HepG2 (cell line): ENCODE measurements around the gene C5orf34. TPM values are rescaled to one million over a fixed set of nuclear protein-coding genes. Genes with fewer than 3 reads are reported as not detected.

Experiments used
- ATAC-seq: fragments of 200-7000 bp; cut with Tn5 transposase; 3 replicates; pipeline ENCODE4 v1.9.1; 2020; ENCODE audit warnings: mild to moderate bottlenecking, moderate library complexity
- BruUV-seq: library from RNA; stranded (reverse); fragments of 400-500 nt; replicated peaks from 2 replicates; lab custom pipeline; 2021; lab: Mats Ljungman, UMichigan
- CTCF ChIA-PET: fragments of 300-600 bp; formaldehyde crosslinking; extraction: SDS; loops from one replicate; lab custom pipeline; 2021; ENCODE audit warnings: low total read pairs, inconsistent platforms, low intra/inter-chr PET ratio; lab: Yijun Ruan, JAX
- POLR2A ChIA-PET: fragments of 350-600 bp; sonication (Branson Sonifier 250); formaldehyde crosslinking; loops from one replicate; lab custom pipeline; 2020; ENCODE audit warnings: antibody characterized with exemption, inconsistent platforms; lab: Yijun Ruan, JAX
- DNase-seq: peaks from one replicate; pipeline ENCODE4 v3.0.0-alpha.2; 2015; ENCODE audit warnings: low spot score
- FAIRE-seq: peaks from 3 replicates; lab custom pipeline; 2011; peaks lifted over from hg19 to GRCh38; lab: Jason Lieb, UNC
- H2AFZ ChIP-seq: one replicate; pipeline ENCODE4 v1.6.1; 2011; ENCODE audit warnings: low read length, inconsistent platforms
- H3K27ac ChIP-seq: fragments of 300-600 bp; 3 replicates; pipeline ENCODE4 v1.8.0; 2011; ENCODE audit warnings: mixed run types, mild to moderate bottlenecking, mixed read lengths, low read length, inconsistent platforms; ENCODE audit not compliant: insufficient read depth; ENCODE audit errors: extremely low read length
- H3K27me3 ChIP-seq, 2 experiments: fragments of 200-600 bp in 1 of 2; 2 replicates in 1 of 2; 3 replicates in 1 of 2; pipeline versions ENCODE4 v1.6.0 to v1.8.0; 2011; ENCODE audit warnings: low read length in 2 of 2, mild to moderate bottlenecking in 2 of 2, moderate library complexity in 2 of 2, inconsistent platforms in 1 of 2; ENCODE audit not compliant: insufficient read depth in 2 of 2, control insufficient read depth in 1 of 2
- H3K36me3 ChIP-seq, 2 experiments: fragments of 200-600 bp in 1 of 2; replicated peaks in 1 of 2; 2 replicates in 1 of 2; 3 replicates in 1 of 2; pipeline versions ENCODE4 v1.5.1 to v1.8.0; 2011; ENCODE audit warnings: low read length in 2 of 2, inconsistent platforms in 1 of 2; ENCODE audit not compliant: insufficient read depth in 2 of 2, control insufficient read depth in 1 of 2
- H3K4me1 ChIP-seq: 2 replicates; pipeline ENCODE4 v1.5.1; 2012; ENCODE audit warnings: low read length, inconsistent platforms; ENCODE audit not compliant: insufficient read depth
- H3K4me2 ChIP-seq: 2 replicates; pipeline ENCODE4 v1.6.0; 2011; ENCODE audit warnings: low read depth, low read length, inconsistent platforms
- H3K4me3 ChIP-seq, 3 experiments: fragments of 200-600 bp in 1 of 3; sonication (generic), shearing (Covaris generic) in 1 of 3; replicated peaks in 1 of 3; 2 replicates each; pipeline ENCODE4 v1.5.1; 2011 to 2016; ENCODE audit warnings: low read length in 3 of 3, inconsistent platforms in 2 of 3, low read depth in 2 of 3, mild to moderate bottlenecking in 2 of 3, control low read depth in 1 of 3, mixed read lengths in 1 of 3; ENCODE audit not compliant: insufficient read depth in 1 of 3
- H3K79me2 ChIP-seq: one replicate; pipeline ENCODE4 v1.6.1; 2011; ENCODE audit warnings: low read length, inconsistent platforms; ENCODE audit not compliant: insufficient read depth
- H3K9ac ChIP-seq: 2 replicates; pipeline ENCODE4 v1.6.0; 2011; ENCODE audit warnings: mild to moderate bottlenecking, low read depth, low read length, inconsistent platforms; ENCODE audit not compliant: insufficient read depth
- H3K9me3 ChIP-seq: 2 replicates; pipeline ENCODE4 v1.5.1; 2012; ENCODE audit warnings: mild to moderate bottlenecking, low read length
- H4K20me1 ChIP-seq: 2 replicates; pipeline ENCODE4 v1.6.0; 2011; ENCODE audit warnings: inconsistent platforms, mild to moderate bottlenecking, low read length, moderate library complexity; ENCODE audit not compliant: insufficient read depth
- FLYWCH1 ChIP-seq: sonication (generic); formaldehyde crosslinking; IDR thresholded peaks from 2 replicates; pipeline ENCODE4 v1.8.1; 2023; ENCODE audit warnings: mild to moderate bottlenecking, missing genetic modification reagents
- KDM2A ChIP-seq: sonication (generic); formaldehyde crosslinking; IDR thresholded peaks from 2 replicates; pipeline ENCODE4 v1.4.0; 2020; ENCODE audit warnings: low read depth, missing genetic modification reagents, borderline replicate concordance
- REXO4 ChIP-seq: sonication (generic); formaldehyde crosslinking; IDR thresholded peaks from 2 replicates; pipeline ENCODE4 v1.8.0; 2022; ENCODE audit warnings: missing genetic modification reagents, mild to moderate bottlenecking, borderline replicate concordance
- SRF ChIP-seq: IDR thresholded peaks from 2 replicates; pipeline ENCODE4 v1.6.1; 2011; ENCODE audit warnings: mild to moderate bottlenecking, low read depth, low read length, moderate library complexity
- ZFP90 ChIP-seq: sonication (generic); formaldehyde crosslinking; IDR thresholded peaks from 2 replicates; pipeline ENCODE4 v1.8.0; 2022; ENCODE audit warnings: missing genetic modification reagents, mild to moderate bottlenecking, inconsistent platforms, borderline replicate concordance
- ZNF317 ChIP-seq: sonication (generic); formaldehyde crosslinking; IDR thresholded peaks from 2 replicates; pipeline ENCODE4 v1.5.0; 2020; ENCODE audit warnings: mild to moderate bottlenecking, missing genetic modification reagents
- ZNF343 ChIP-seq: sonication (generic); formaldehyde crosslinking; IDR thresholded peaks from 2 replicates; pipeline ENCODE4 v1.4.0; 2020; ENCODE audit warnings: mild to moderate bottlenecking, missing genetic modification reagents
- WGBS: methylation state at CpG from one replicate; pipeline ENCODE4 v1.1.6; 2017; ENCODE audit warnings: low lambda C conversion rate; 5-methylcytosine and 5-hydroxymethylcytosine counted together
- in situ Hi-C: cut with HindIII; loops from 2 replicates; pipeline ENCODE4 v1.10.0; 2017; ENCODE audit warnings: low pct_unique_long_range_greater_than_20kb; ENCODE audit not compliant: extremely low pct_ligation_motif_present
- intact Hi-C: fragments of 100-400 bp; cut with micrococcal nuclease; formaldehyde crosslinking; loops from one replicate; pipeline ENCODE4 v1.10.0; 2022; ENCODE audit not compliant: unreplicated experiment
- polyA plus RNA-seq, 8 experiments: library from polyadenylated mRNA; depleted of rRNA in 3 of 8; stranded (reverse) in 7 of 8; unstranded in 1 of 8; fragments of >200 nt; fragmentation: Illumina TruSeq in 4 of 8; extraction: Trizol in 4 of 8; gene quantifications; 2 replicates each; pipeline versions ENCODE4 v1.2.1 to v1.2.3, GENCODE V29; 2011 to 2016; ENCODE audit warnings: low read depth in 4 of 8, missing spikeins in 1 of 8, mixed read lengths in 1 of 8; ENCODE audit not compliant: insufficient read depth in 1 of 8
- total RNA-seq, 5 experiments: library from RNA; depleted of rRNA; stranded (reverse); fragments of >200 nt; fragmentation: Illumina TruSeq; extraction: Trizol; gene quantifications; 2 replicates each; pipeline ENCODE4 v1.2.3, GENCODE V29; 2016; ENCODE audit warnings: low read depth in 1 of 5
- TF ChIP-seq, protein P1 (sequence below): sonication (generic); formaldehyde crosslinking; IDR thresholded peaks from 2 replicates; pipeline ENCODE4 v1.5.0; 2020; ENCODE audit warnings: missing genetic modification reagents
- TF ChIP-seq, protein P2 (sequence below): sonication (generic); formaldehyde crosslinking; IDR thresholded peaks from 2 replicates; pipeline ENCODE4 v1.4.0; 2020; ENCODE audit warnings: missing genetic modification reagents
- TF ChIP-seq, protein P3 (sequence below), 2 experiments: sonication (generic) in 1 of 2; formaldehyde crosslinking in 1 of 2; IDR thresholded peaks; 2 replicates each; pipeline versions ENCODE4 v1.4.0 to v1.6.1; 2016 to 2020; ENCODE audit warnings: borderline replicate concordance in 1 of 2, low read depth in 1 of 2, mild to moderate bottlenecking in 1 of 2, missing genetic modification reagents in 1 of 2

C5orf34 gene
- total and polyA plus RNA-seq, 2 of the 13 experiments (the other 11 are each of a cell fraction or from before 2014, with no cell fraction given) = 3.2 to 6.4 TPM

- 0 out of 2 replicates have a peak, but pooled peaks have one; percentile 20 for TF ChIP-seq FLYWCH1 (CRISPR knock-in tag)
- TF ChIP-seq, protein P1, sequence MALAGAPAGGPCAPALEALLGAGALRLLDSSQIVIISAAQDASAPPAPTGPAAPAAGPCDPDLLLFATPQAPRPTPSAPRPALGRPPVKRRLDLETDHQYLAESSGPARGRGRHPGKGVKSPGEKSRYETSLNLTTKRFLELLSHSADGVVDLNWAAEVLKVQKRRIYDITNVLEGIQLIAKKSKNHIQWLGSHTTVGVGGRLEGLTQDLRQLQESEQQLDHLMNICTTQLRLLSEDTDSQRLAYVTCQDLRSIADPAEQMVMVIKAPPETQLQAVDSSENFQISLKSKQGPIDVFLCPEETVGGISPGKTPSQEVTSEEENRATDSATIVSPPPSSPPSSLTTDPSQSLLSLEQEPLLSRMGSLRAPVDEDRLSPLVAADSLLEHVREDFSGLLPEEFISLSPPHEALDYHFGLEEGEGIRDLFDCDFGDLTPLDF (CRISPR knock-in tag) = 0 out of 2 replicates have a peak, but pooled peaks have one; percentile 16
- TF ChIP-seq KDM2A (CRISPR knock-in tag) = peak; percentile 54
- TF ChIP-seq, all 625 proteins: peak for 20; not testable (repeated sequence) for 605
Measured at GRCh38 chr5:43556607-43556856, 41.6 kb upstream of the C5orf34 start (continued).

- no TSS peak for BruUV-seq
- FAIRE-seq = no peak
- Histone ChIP-seq H3K4me1 (peaks cover 49% of the 10 kb centered on the region), H3K27ac (peak overlapping the region; percentile 95), H3K79me2 (peaks cover 53% of the 10 kb centered on the region), H3K9ac (peak overlapping the region; percentile 93), H3K4me2 (peak overlapping the region; percentile 77), H3K36me3 (peaks cover 6 to 36% of the 10 kb centered on the region in 2 experiments; a peak in 4 of 5 replicates), H3K27me3 (no peaks in the 10 kb centered on the region; a peak in 1 of 5 replicates), H3K4me3 (peak overlapping the region; percentile 77 to 90 (median 84)), H3K9me3 (no peaks in the 10 kb centered on the region), H4K20me1 (peaks cover 11% of the 10 kb centered on the region), H2AFZ (peak overlapping the region; percentile 74)
- WGBS = under 1% methylated on average over 16 of the region's 44 CpGs
- intact Hi-C loops (loop anchor here (1.0 to 5.0 kb wide), 3 partner anchors 46 to 154 kb away; partner anchors contain the start of gene TMEM267), in situ Hi-C loops (no loop called here)
- CTCF ChIA-PET = no interaction called here
- peak; percentile 32 for ATAC-seq
- peak; percentile 29 for DNase-seq
- POLR2A ChIA-PET = interaction anchor here (1.2 to 2.8 kb wide), 6 partner anchors 8 to 435 kb away, joined by 4 to 16 read pairs (median 4); partner anchors contain the start of genes C5orf34, HMGCS1, TMEM267 and ZNF131
- TF ChIP-seq ZNF343 (CRISPR knock-in tag) (no peak), SRF (no peak), ZFP90 (CRISPR knock-in tag) (no peak), REXO4 (CRISPR knock-in tag) (no peak), ZNF317 (CRISPR knock-in tag) (0 out of 2 replicates have a peak, but pooled peaks have one; percentile 48)
- TF ChIP-seq, protein P2, sequence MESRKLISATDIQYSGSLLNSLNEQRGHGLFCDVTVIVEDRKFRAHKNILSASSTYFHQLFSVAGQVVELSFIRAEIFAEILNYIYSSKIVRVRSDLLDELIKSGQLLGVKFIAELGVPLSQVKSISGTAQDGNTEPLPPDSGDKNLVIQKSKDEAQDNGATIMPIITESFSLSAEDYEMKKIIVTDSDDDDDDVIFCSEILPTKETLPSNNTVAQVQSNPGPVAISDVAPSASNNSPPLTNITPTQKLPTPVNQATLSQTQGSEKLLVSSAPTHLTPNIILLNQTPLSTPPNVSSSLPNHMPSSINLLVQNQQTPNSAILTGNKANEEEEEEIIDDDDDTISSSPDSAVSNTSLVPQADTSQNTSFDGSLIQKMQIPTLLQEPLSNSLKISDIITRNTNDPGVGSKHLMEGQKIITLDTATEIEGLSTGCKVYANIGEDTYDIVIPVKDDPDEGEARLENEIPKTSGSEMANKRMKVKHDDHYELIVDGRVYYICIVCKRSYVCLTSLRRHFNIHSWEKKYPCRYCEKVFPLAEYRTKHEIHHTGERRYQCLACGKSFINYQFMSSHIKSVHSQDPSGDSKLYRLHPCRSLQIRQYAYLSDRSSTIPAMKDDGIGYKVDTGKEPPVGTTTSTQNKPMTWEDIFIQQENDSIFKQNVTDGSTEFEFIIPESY (CRISPR knock-in tag) = no peak
- TF ChIP-seq, protein P3, sequence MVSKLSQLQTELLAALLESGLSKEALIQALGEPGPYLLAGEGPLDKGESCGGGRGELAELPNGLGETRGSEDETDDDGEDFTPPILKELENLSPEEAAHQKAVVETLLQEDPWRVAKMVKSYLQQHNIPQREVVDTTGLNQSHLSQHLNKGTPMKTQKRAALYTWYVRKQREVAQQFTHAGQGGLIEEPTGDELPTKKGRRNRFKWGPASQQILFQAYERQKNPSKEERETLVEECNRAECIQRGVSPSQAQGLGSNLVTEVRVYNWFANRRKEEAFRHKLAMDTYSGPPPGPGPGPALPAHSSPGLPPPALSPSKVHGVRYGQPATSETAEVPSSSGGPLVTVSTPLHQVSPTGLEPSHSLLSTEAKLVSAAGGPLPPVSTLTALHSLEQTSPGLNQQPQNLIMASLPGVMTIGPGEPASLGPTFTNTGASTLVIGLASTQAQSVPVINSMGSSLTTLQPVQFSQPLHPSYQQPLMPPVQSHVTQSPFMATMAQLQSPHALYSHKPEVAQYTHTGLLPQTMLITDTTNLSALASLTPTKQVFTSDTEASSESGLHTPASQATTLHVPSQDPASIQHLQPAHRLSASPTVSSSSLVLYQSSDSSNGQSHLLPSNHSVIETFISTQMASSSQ (IDR thresholded peaks at IDR 0.05; ENCODE audit: low read depth) = no peak
- TF ChIP-seq, protein P3 (CRISPR knock-in tag; IDR thresholded peaks at IDR 0.05; ENCODE audit: borderline replicate concordance) = no peak; the same call in 1 of the 2 replicates
Measured at GRCh38 chr5:43555895-43556606, 41.1 kb upstream of the C5orf34 start.
